ENCODE results near the gene IGSF3. TPM values are rescaled to one million over a fixed set of nuclear protein-coding genes. Genes with fewer than 3 reads are reported as not detected.
A peak's percentile ranks its signal among the peaks of the same experiment; 100 is the strongest.

IGSF3 gene
- total RNA-seq, 4 donors from 2014 or later, result 2.6 to 4.6 (median 3.4) TPM

- no peak for ATAC-seq (ENCODE audit: low FRiP score)
- no peak for TF ChIP-seq CTCF (IDR thresholded peaks at IDR 0.05)
- no peak for DNase-seq (ENCODE audit: low spot score)
Observed at GRCh38 chr1:116676291-116676690, 8.8 kb upstream of the IGSF3 start.

GRCh38 chr1:116674751-116675150, 7.2 kb upstream of the IGSF3 start:
- TF ChIP-seq CTCF (IDR thresholded peaks at IDR 0.05), result no peak
- no peak for DNase-seq (ENCODE audit: low spot score)
- no peak for ATAC-seq (ENCODE audit: low FRiP score)

- no peak for DNase-seq (ENCODE audit: low spot score)
- ATAC-seq (ENCODE audit: low FRiP score), result no peak
- TF ChIP-seq CTCF (IDR thresholded peaks at IDR 0.05), result no peak
Observed at GRCh38 chr1:116674011-116674531, 6.5 kb upstream of the IGSF3 start.

GRCh38 chr1:116671912-116672311, 4.4 kb upstream of the IGSF3 start:
- ATAC-seq (ENCODE audit: low FRiP score) (no peak), DNase-seq (ENCODE audit: low spot score) (no peak)
- no peak for TF ChIP-seq CTCF (IDR thresholded peaks at IDR 0.05)

GRCh38 chr1:116671072-116671760, 3.7 kb upstream of the IGSF3 start:
- ATAC-seq (ENCODE audit: low FRiP score) (no peak), DNase-seq (ENCODE audit: low spot score) (no peak)
- no peak for TF ChIP-seq CTCF (IDR thresholded peaks at IDR 0.05)

- DNase-seq (ENCODE audit: low spot score) (no peak), ATAC-seq (ENCODE audit: low FRiP score) (no peak)
- no peak for TF ChIP-seq CTCF (IDR thresholded peaks at IDR 0.05)
Observed at GRCh38 chr1:116668277-116668676, 744 bp upstream of the IGSF3 start.

GRCh38 chr1:116667078-116667574, 407 bp downstream of the IGSF3 start:
- peak; percentile 60 for ATAC-seq (ENCODE audit: low FRiP score)
- no peak for TF ChIP-seq CTCF (IDR thresholded peaks at IDR 0.05)
- DNase-seq (ENCODE audit: low spot score), result no peak

Measured in omental fat pad (tissue), 4 donors.